ENCODE data around the gene LGR4. TPM values are rescaled to one million over a fixed set of nuclear protein-coding genes. Genes with fewer than 3 reads are reported as not detected.

The LGR4 gene
- total RNA-seq, 1 donor from 2014 or later, result 3.0 TPM

- ChIA-PET CTCF (no interaction called here), POLR2A (no interaction called here)
- peaks cover under 1% of the 10 kb centered on the region for H3K36me3 Mint-ChIP-seq (ENCODE audit: low read depth)
- no peak for DNase-seq
- H3K4me3 Mint-ChIP-seq, result no peak overlapping the region
- intact Hi-C loops (cut with micrococcal nuclease), result loop anchor here (10.0 kb wide), 1 partner anchor 183 kb away; no protein-coding TSS in a partner anchor
- no peaks in the 10 kb centered on the region for H3K9me3 Mint-ChIP-seq
- ATAC-seq (ENCODE audit: low read depth), result no peak
- no peak for TF ChIP-seq CTCF (IDR thresholded peaks at IDR 0.05)
- H3K27ac Mint-ChIP-seq, result no peak overlapping the region
- H3K27me3 Mint-ChIP-seq, result no peaks in the 10 kb centered on the region
- peaks cover 10% of the 10 kb centered on the region for H3K4me1 Mint-ChIP-seq
Measured at GRCh38 chr11:27367881-27368280, 104.7 kb downstream of the LGR4 start.

GRCh38 chr11:27363576-27364117, 108.9 kb downstream of the LGR4 start:
- no peak for TF ChIP-seq CTCF (IDR thresholded peaks at IDR 0.05)
- DNase-seq (no peak), ATAC-seq (ENCODE audit: low read depth) (no peak)
- Mint-ChIP-seq H3K27me3 (no peaks in the 10 kb centered on the region), H3K36me3 (ENCODE audit: low read depth) (peaks cover 2% of the 10 kb centered on the region), H3K27ac (peak overlapping the region; percentile 64), H3K4me3 (peak overlapping the region; percentile 95), H3K9me3 (no peaks in the 10 kb centered on the region), H3K4me1 (peaks cover 20% of the 10 kb centered on the region)
- ChIA-PET POLR2A (interaction anchor here (0.9 kb wide), 1 partner anchor 143 kb away, joined by 4 read pairs; the partner anchor contains the start of gene LIN7C), CTCF (no interaction called here)
- intact Hi-C loops (cut with micrococcal nuclease), result loop anchor here (1.0 to 10.0 kb wide), 5 partner anchors 109 to 745 kb away; partner anchors contain the start of genes KIF18A, LGR4, LIN7C and METTL15

- H3K27ac Mint-ChIP-seq, result peak within 1 kb of the TSS; percentile 64
Measured at GRCh38 chr11:27362749-27363575, 109.6 kb downstream of the LGR4 start, which contains the start of gene CCDC34. TSS of gene CCDC34 (minus strand) at chr11:27363215. CDS start at chr11:27363194, 21 bp downstream.

GRCh38 chr11:27361649-27362431, 110.8 kb downstream of the LGR4 start:
- no peak for TF ChIP-seq CTCF (IDR thresholded peaks at IDR 0.05)
- ChIA-PET POLR2A (no interaction called here), CTCF (no interaction called here)
- Mint-ChIP-seq H3K36me3 (ENCODE audit: low read depth) (peaks cover 2% of the 10 kb centered on the region), H3K9me3 (no peaks in the 10 kb centered on the region), H3K4me1 (peaks cover 20% of the 10 kb centered on the region), H3K27me3 (no peaks in the 10 kb centered on the region), H3K4me3 (peak overlapping the region; percentile 95), H3K27ac (no peak overlapping the region)
- intact Hi-C loops (cut with micrococcal nuclease), result loop anchor here (10.0 kb wide), 1 partner anchor 177 kb away; no protein-coding TSS in a partner anchor
- DNase-seq, result no peak
- ATAC-seq (ENCODE audit: low read depth), result no peak

More at GRCh38 chr11:27362749-27363575, 109.6 kb downstream of the LGR4 start, which contains the start of gene CCDC34:
- Mint-ChIP-seq H3K27me3 (no peaks in the 10 kb centered on the region), H3K9me3 (no peaks in the 10 kb centered on the region), H3K36me3 (ENCODE audit: low read depth) (peaks cover 2% of the 10 kb centered on the region), H3K4me3 (peak within 1 kb of the TSS; percentile 95), H3K4me1 (peaks cover 20% of the 10 kb centered on the region)
- TF ChIP-seq CTCF (IDR thresholded peaks at IDR 0.05), result no peak
- DNase-seq (peak; percentile 84), ATAC-seq (ENCODE audit: low read depth) (peak; percentile 99)
- ChIA-PET CTCF (no interaction called here), POLR2A (interaction anchor here (0.9 kb wide), 1 partner anchor 144 kb away, joined by 4 read pairs; the partner anchor contains the start of gene LIN7C)
- intact Hi-C loops (cut with micrococcal nuclease), result loop anchor here (1.0 to 10.0 kb wide), 5 partner anchors 109 to 745 kb away; partner anchors contain the start of genes KIF18A, LGR4, LIN7C and METTL15
